Natural killer cell (primary cell): ENCODE results near the gene SPOCK3. TPM values are rescaled to one million over a fixed set of nuclear protein-coding genes. Genes with fewer than 3 reads are reported as not detected.

Experiments used
- ATAC-seq, 3 donors: fragments of 150-1000 bp in 2 of 3; fragments of 200-7000 bp in 1 of 3; cut with Tn5 transposase; 1 replicate in 1 of 3; 2 replicates in 2 of 3; pipeline ENCODE4 v1.10.0; 2021; ENCODE audit warnings: mild to moderate bottlenecking in 2 of 3, moderate library complexity in 2 of 3
- DNase-seq, 2 donors: peaks; one replicate each; pipeline versions ENCODE4 v3.0.0 to v3.0.0-alpha.2; 2013 to 2021; ENCODE audit warnings: mixed read lengths in 1 of 2
- H3K27ac ChIP-seq: one replicate; pipeline ENCODE4 v1.5.1; 2013; ENCODE audit warnings: mild to moderate bottlenecking, low read length
- H3K27me3 ChIP-seq: one replicate; pipeline ENCODE4 v1.6.1; 2013; ENCODE audit warnings: low read length; ENCODE audit not compliant: control insufficient read depth, insufficient read depth
- H3K36me3 ChIP-seq: one replicate; pipeline ENCODE4 v1.6.1; 2013; ENCODE audit warnings: low read length; ENCODE audit not compliant: control insufficient read depth, insufficient read depth
- H3K4me1 ChIP-seq: one replicate; pipeline ENCODE4 v1.6.1; 2013; ENCODE audit warnings: low read length; ENCODE audit not compliant: control insufficient read depth, insufficient read depth
- H3K4me3 ChIP-seq: one replicate; pipeline ENCODE4 v1.5.1; 2013; ENCODE audit warnings: low read length
- H3K9me3 ChIP-seq: one replicate; pipeline ENCODE4 v1.6.1; 2013; ENCODE audit warnings: low read length; ENCODE audit not compliant: control insufficient read depth, insufficient read depth
- H3K27ac Mint-ChIP-seq, 2 donors: one replicate each; pipeline ENCODE4 v1.8.0; 2022; ENCODE audit warnings: mild to moderate bottlenecking in 2 of 2, mixed read lengths in 2 of 2, moderate library complexity in 1 of 2
- H3K27me3 Mint-ChIP-seq, 2 donors: one replicate each; pipeline ENCODE4 v1.8.0; 2022; ENCODE audit warnings: low read depth in 2 of 2, mixed read lengths in 2 of 2
- H3K36me3 Mint-ChIP-seq: one replicate; pipeline ENCODE4 v1.8.0; 2022; ENCODE audit warnings: mixed read lengths
- H3K4me1 Mint-ChIP-seq, 2 donors: one replicate each; pipeline ENCODE4 v1.8.0; 2022; ENCODE audit warnings: mixed read lengths in 2 of 2
- H3K4me3 Mint-ChIP-seq: one replicate; pipeline ENCODE4 v1.8.0; 2022; ENCODE audit warnings: mild to moderate bottlenecking, moderate library complexity, mixed read lengths
- H3K9me3 Mint-ChIP-seq, 2 donors: one replicate each; pipeline ENCODE4 v1.8.0; 2022; ENCODE audit warnings: mixed read lengths in 2 of 2
- WGBS: methylation state at CpG from one replicate; pipeline ENCODE4 v1.1.7; 2013; ENCODE audit warnings: missing lambda C conversion rate; ENCODE audit not compliant: insufficient coverage; 5-methylcytosine and 5-hydroxymethylcytosine counted together
- intact Hi-C: fragments of 100-400 bp; cut with micrococcal nuclease; formaldehyde crosslinking; loops from one replicate; pipeline ENCODE4 v1.14.2; 2022
- total RNA-seq, 4 donors: library from RNA; stranded (reverse); fragments of 120-200 nt in 1 of 4; gene quantifications; one replicate each; pipeline versions ENCODE4 v1.2.3 to v1.2.4, GENCODE V29; 2013 to 2022
- TF ChIP-seq, protein P1 (sequence below): fragments of 200-600 bp; IDR thresholded peaks from one replicate; pipeline ENCODE4 v1.8.0; 2022; ENCODE audit warnings: antibody characterized with exemption

SPOCK3 gene
- total RNA-seq, 3 donors from 2014 or later (not counting 1 experiment from before 2014, with no cell fraction given) = not detected

DNA sequence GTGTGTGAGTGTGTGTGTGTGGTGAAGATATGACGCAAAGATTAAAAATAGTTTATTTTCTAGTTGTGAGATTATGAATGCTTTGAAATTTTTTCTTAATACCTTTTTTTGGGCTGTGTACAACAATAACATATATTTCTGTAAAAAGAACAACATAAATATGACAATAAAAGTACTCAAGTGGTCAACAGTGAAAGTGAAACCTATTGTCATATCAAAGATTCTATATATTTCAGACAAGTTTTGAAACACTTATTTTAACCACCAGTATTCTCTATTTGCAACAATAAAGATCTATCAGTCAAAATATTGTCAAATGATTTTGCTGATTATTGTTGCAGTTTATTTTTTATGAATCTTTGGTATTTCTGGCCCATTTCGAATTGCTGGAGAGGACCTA, 98.0 kb downstream of the SPOCK3 start:
- H3K27me3 Mint-ChIP-seq = no peaks in the 10 kb centered on the region
- intact Hi-C loops = no loop called here
- H3K9me3 Mint-ChIP-seq = peaks cover 8 to 9% of the 10 kb centered on the region in 2 donors
- no peak overlapping the region for H3K27ac ChIP-seq
- H3K36me3 ChIP-seq = no peaks in the 10 kb centered on the region
- TF ChIP-seq, protein P1, sequence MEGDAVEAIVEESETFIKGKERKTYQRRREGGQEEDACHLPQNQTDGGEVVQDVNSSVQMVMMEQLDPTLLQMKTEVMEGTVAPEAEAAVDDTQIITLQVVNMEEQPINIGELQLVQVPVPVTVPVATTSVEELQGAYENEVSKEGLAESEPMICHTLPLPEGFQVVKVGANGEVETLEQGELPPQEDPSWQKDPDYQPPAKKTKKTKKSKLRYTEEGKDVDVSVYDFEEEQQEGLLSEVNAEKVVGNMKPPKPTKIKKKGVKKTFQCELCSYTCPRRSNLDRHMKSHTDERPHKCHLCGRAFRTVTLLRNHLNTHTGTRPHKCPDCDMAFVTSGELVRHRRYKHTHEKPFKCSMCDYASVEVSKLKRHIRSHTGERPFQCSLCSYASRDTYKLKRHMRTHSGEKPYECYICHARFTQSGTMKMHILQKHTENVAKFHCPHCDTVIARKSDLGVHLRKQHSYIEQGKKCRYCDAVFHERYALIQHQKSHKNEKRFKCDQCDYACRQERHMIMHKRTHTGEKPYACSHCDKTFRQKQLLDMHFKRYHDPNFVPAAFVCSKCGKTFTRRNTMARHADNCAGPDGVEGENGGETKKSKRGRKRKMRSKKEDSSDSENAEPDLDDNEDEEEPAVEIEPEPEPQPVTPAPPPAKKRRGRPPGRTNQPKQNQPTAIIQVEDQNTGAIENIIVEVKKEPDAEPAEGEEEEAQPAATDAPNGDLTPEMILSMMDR = no peak
- no peak overlapping the region for H3K27ac Mint-ChIP-seq
- H3K4me3 ChIP-seq = no peak overlapping the region
- no peak for DNase-seq
- ATAC-seq = no peak
- H3K4me1 Mint-ChIP-seq = no peaks in the 10 kb centered on the region
- WGBS = no CpG with 5 or more reads among the region's 2 CpGs
- H3K4me1 ChIP-seq = no peaks in the 10 kb centered on the region
- no peaks in the 10 kb centered on the region for H3K27me3 ChIP-seq
- H3K36me3 Mint-ChIP-seq = no peaks in the 10 kb centered on the region
- no peaks in the 10 kb centered on the region for H3K9me3 ChIP-seq
- H3K4me3 Mint-ChIP-seq = no peak overlapping the region

DNA sequence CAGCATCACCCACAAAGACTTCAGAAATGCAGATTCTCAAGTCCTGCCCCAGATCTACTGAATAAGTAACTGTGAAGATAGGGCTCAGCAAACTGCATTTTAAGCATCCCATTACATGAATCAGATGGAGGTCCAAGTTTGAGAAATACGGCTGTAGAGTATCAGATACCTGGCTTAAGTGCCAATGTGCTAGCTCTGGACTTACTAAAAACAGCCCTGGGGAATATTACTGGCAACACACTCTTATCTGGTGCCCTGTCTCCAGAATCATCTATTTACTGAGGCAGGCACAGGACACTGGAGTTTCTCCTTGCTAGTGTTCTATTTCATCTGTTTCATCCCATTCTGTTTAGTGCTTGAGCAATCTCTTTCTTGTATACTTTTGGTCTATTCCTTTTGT, 105.1 kb downstream of the SPOCK3 start:
- intact Hi-C loops = no loop called here
- WGBS = 100% methylated on average over 1 of the region's 1 CpG
- Mint-ChIP-seq H3K36me3 (no peaks in the 10 kb centered on the region), H3K4me1 (no peaks in the 10 kb centered on the region), H3K27me3 (no peaks in the 10 kb centered on the region), H3K4me3 (no peak overlapping the region), H3K9me3 (peaks cover 19 to 23% of the 10 kb centered on the region in 2 donors), H3K27ac (no peak overlapping the region)
- Histone ChIP-seq H3K36me3 (no peaks in the 10 kb centered on the region), H3K27ac (no peak overlapping the region), H3K9me3 (no peaks in the 10 kb centered on the region), H3K4me1 (no peaks in the 10 kb centered on the region), H3K27me3 (no peaks in the 10 kb centered on the region), H3K4me3 (no peak overlapping the region)
- DNase-seq (no peak), ATAC-seq (no peak)
- TF ChIP-seq, protein P1 = no peak

DNA sequence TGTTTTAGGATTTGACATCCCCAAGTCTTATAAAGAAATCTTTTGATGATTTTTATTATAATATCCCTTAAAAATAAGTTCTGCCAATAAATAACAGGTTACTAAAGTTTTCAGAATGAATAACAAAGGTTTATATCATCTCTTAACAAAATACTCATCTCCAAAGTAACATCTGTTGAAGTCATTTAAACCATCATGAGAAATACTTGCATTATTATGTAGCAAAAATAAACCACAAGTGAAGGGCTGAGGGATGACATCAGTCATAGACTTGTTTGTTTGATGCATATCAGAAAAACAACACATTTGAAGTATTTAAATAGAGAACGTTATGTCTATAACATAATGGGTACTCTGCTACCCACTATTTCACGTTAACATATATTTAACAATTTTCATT, 114.9 kb downstream of the SPOCK3 start:
- no peak overlapping the region for H3K27ac Mint-ChIP-seq
- H3K27me3 ChIP-seq = no peaks in the 10 kb centered on the region
- no peaks in the 10 kb centered on the region for H3K36me3 ChIP-seq
- TF ChIP-seq, protein P1 = no peak
- no peaks in the 10 kb centered on the region for H3K4me1 ChIP-seq
- no peak overlapping the region for H3K27ac ChIP-seq
- H3K4me3 ChIP-seq = no peak overlapping the region
- intact Hi-C loops = no loop called here
- no CpG with 5 or more reads among the region's 2 CpGs for WGBS
- ATAC-seq (no peak), DNase-seq (no peak)
- H3K27me3 Mint-ChIP-seq = no peaks in the 10 kb centered on the region
- H3K36me3 Mint-ChIP-seq = no peaks in the 10 kb centered on the region
- no peaks in the 10 kb centered on the region for H3K9me3 ChIP-seq
- H3K9me3 Mint-ChIP-seq = peaks cover 5 to 18% of the 10 kb centered on the region in 2 donors
- no peak overlapping the region for H3K4me3 Mint-ChIP-seq
- H3K4me1 Mint-ChIP-seq = no peaks in the 10 kb centered on the region

DNA sequence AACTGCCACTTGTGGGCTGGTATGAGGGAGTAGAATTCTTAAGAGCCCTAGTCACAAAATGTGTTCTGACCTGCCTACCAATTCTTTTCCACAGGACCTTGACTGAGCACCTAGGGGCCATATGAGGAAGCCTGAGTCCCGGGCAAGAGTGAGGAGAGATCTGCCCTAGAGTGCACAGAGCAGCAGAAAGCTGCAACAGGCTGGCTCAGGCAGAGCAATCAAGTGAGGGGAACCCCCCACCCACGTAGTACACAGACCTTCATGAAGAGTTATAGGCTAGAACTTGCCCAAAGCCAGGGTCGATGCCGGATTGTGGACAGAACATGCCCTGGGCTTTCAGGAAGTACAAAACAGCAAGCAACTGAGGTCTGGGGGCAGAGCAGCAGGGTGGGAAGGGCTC, 117.0 kb downstream of the SPOCK3 start:
- Mint-ChIP-seq H3K9me3 (peaks cover 3 to 16% of the 10 kb centered on the region in 2 donors), H3K27ac (no peak overlapping the region), H3K4me3 (no peak overlapping the region), H3K36me3 (no peaks in the 10 kb centered on the region), H3K4me1 (no peaks in the 10 kb centered on the region), H3K27me3 (no peaks in the 10 kb centered on the region)
- no peaks in the 10 kb centered on the region for H3K4me1 ChIP-seq
- 91% methylated on average over 4 of the region's 4 CpGs for WGBS
- H3K27me3 ChIP-seq = no peaks in the 10 kb centered on the region
- no peaks in the 10 kb centered on the region for H3K36me3 ChIP-seq
- H3K4me3 ChIP-seq = no peak overlapping the region
- DNase-seq = no peak
- ATAC-seq = no peak
- intact Hi-C loops = no loop called here
- H3K27ac ChIP-seq = no peak overlapping the region
- TF ChIP-seq, protein P1 = no peak
- H3K9me3 ChIP-seq = no peaks in the 10 kb centered on the region
